NT2/D1 (cell line): ENCODE data around the gene ARSI.

Experiments
- SUZ12 ChIP-seq: IDR thresholded peaks from 2 replicates; pipeline ENCODE4 v1.6.1; 2011; ENCODE audit not compliant: insufficient read length, insufficient read depth; ENCODE audit errors: extremely low read depth
- ZNF274 ChIP-seq: IDR thresholded peaks from 2 replicates; pipeline ENCODE4 v1.6.1; 2011; ENCODE audit warnings: mild to moderate bottlenecking, low read depth, low read length

DNA sequence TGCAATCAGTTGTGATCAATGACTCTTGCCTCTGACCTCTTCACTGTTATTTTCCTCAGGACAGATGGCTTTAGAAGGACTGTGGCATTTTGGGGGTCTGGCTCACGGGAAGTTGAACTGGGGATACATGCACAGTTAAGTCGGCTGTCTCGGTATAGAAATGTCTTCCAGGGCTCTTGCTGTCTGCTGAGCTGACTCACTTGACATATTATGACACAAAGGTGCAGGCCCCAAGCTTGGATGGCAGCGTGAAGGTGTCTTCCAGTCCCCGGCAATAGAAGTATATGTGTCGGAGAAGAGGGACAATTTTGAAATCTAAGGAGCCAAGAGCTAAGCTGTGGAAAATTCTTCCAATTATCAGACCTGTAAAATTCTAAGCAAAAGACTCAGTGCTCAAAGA is 9.8 kb upstream of the ARSI start:
- TF ChIP-seq ZNF274 (no peak), SUZ12 (no peak)
